22Rv1 (cell line): ENCODE data around the gene RGP1.

ENCODE experiments used
- CTCF ChIP-seq: fragments of 450-650 bp; IDR thresholded peaks from 2 replicates; pipeline ENCODE4 v1.5.1; 2017; ENCODE audit warnings: mild to moderate bottlenecking
- ZFX ChIP-seq: fragments of 450-650 bp; IDR thresholded peaks from 2 replicates; pipeline ENCODE4 v1.6.1; 2017; ENCODE audit warnings: antibody characterized with exemption, borderline replicate concordance

- TF ChIP-seq CTCF (no peak), ZFX (no peak)
Observed at GRCh38 chr9:35754264-35754663, 5.2 kb downstream of the RGP1 start, which contains the start of gene MSMP.
